Erythroblast (primary cell): ENCODE results near the gene COX8A.
A peak's percentile ranks its signal among the peaks of the same experiment; 100 is the strongest.

ENCODE experiments used
- GATA1 ChIP-seq: IDR thresholded peaks from 2 replicates; pipeline ENCODE4 v1.6.1; 2011; ENCODE audit warnings: low read depth, mild to moderate bottlenecking, control low read depth, low read length, moderate library complexity
- POLR2A ChIP-seq: IDR thresholded peaks from 2 replicates; pipeline ENCODE4 v1.6.1; 2011; ENCODE audit warnings: mild to moderate bottlenecking, low read length

GRCh38 chr11:63986156-63986931, 11.9 kb downstream of the COX8A start, which contains the start of gene OTUB1:
- TF ChIP-seq POLR2A (peak; percentile 84), GATA1 (no peak)
